Measurements from ENCODE around the gene RABGAP1L.

- TF ChIP-seq CTCF (IDR thresholded peaks at IDR 0.05) (no peak), POLR2AphosphoS5 (IDR thresholded peaks at IDR 0.05) (no peak), POLR2A (IDR thresholded peaks at IDR 0.05) (no peak)
These were observed 583.7 kb downstream of the RABGAP1L start for GRCh38 chr1:174742805-174743653.
